Mucosa of stomach (tissue), 1 donor: ENCODE results near the gene FBL.

Experiments
- H3K27me3 ChIP-seq: one replicate; pipeline ENCODE4 v1.7.0; 2013; ENCODE audit warnings: mild to moderate bottlenecking, low read length; ENCODE audit not compliant: control insufficient read depth, insufficient read depth
- H3K36me3 ChIP-seq: one replicate; pipeline ENCODE4 v1.7.0; 2013; ENCODE audit warnings: low read length; ENCODE audit not compliant: control insufficient read depth, insufficient read depth
- H3K4me1 ChIP-seq: one replicate; pipeline ENCODE4 v1.7.0; 2013; ENCODE audit warnings: mild to moderate bottlenecking, low read length; ENCODE audit not compliant: control insufficient read depth, insufficient read depth
- H3K4me3 ChIP-seq: one replicate; pipeline ENCODE4 v1.7.0; 2013; ENCODE audit warnings: low read length
- H3K9ac ChIP-seq: one replicate; pipeline ENCODE4 v1.7.0; 2013; ENCODE audit warnings: mild to moderate bottlenecking, low read length, moderate library complexity
- H3K9me3 ChIP-seq: one replicate; pipeline ENCODE4 v1.7.0; 2013; ENCODE audit warnings: mild to moderate bottlenecking, low read length, moderate library complexity; ENCODE audit not compliant: control insufficient read depth
- donor health status: Pancreatic carcinoma.

FBL gene

DNA sequence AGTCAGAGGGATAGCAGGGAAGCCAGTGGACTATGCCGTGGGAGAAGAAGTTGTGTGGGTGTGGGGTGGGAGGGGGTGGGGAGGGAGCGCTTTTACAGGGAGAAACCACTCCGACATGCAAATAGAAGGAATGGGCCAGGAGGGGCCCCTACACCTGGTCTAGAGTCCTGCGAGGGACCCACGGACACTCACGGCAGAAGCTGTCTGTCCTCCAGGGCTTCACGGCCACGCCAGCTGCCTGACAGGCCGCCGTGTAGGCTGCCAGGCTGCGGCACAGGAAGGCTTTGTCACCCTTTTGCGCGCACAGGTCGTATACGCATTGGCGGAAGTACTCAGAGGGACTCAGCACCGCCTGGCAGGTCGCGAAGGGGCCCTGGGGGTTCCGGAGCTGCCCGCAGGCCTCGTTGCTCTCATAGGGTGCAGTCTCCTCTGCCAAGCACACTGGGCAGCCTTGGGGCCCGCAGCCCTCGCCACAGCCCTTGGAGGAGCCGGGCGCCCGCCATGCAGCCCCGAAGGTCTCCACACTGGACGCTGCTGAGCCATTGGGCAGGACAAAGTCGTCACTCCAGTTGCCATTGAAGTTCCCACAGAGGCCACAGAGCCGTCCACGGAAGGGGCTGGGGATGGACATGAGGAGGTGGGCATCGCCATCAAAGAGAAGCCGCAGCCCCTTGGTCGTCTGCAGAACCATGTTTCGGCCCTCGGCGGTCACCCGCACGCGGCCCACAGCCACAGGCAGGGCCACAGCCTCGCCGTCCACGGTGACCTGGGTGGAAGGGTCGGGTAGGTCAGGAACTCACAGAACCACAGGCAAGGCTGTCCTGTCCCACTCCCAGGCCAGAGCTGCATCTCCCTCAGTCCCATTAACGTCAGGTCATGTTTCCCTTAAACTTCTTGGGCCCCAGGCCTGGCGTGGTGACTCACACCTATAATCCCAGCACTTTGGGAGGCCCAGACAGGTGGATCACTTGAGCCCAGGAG, 26.0 kb upstream of the FBL start:
- Histone ChIP-seq H3K9ac (no peak overlapping the region), H3K4me3 (no peak overlapping the region), H3K27me3 (peaks cover 4% of the 10 kb centered on the region), H3K9me3 (no peaks in the 10 kb centered on the region), H3K36me3 (peaks cover 10% of the 10 kb centered on the region), H3K4me1 (no peaks in the 10 kb centered on the region)

DNA sequence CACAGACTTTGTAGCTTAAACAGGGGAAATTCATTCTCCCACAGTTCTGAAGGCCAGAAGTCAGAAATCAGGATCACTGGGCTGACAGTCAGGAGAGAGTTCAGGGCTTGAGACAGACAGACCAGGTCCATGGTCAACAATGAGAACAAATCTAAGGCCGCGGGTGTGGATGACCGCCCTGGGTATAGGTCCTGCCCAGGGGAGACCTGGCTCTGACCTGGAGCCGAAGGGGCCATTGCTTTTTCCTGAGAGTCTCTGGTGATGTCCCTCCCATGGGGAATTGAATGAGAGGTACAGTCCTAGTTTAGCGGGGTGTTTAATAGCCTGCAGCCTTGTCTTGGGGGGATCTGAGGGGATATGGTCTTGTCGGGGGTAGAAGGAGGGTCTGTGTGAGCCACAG, 25.2 kb upstream of the FBL start:
- no peaks in the 10 kb centered on the region for H3K9me3 ChIP-seq
- peaks cover 4% of the 10 kb centered on the region for H3K27me3 ChIP-seq
- H3K36me3 ChIP-seq: peaks cover 12% of the 10 kb centered on the region
- no peak overlapping the region for H3K4me3 ChIP-seq
- no peak overlapping the region for H3K9ac ChIP-seq
- H3K4me1 ChIP-seq: no peaks in the 10 kb centered on the region

- Histone ChIP-seq H3K4me1 (no peaks in the 10 kb centered on the region), H3K27me3 (no peaks in the 10 kb centered on the region), H3K9ac (no peak overlapping the region), H3K36me3 (peaks cover 12% of the 10 kb centered on the region), H3K9me3 (no peaks in the 10 kb centered on the region), H3K4me3 (no peak overlapping the region)
Observed at GRCh38 chr19:39870171-39870971, 24.2 kb upstream of the FBL start.

DNA sequence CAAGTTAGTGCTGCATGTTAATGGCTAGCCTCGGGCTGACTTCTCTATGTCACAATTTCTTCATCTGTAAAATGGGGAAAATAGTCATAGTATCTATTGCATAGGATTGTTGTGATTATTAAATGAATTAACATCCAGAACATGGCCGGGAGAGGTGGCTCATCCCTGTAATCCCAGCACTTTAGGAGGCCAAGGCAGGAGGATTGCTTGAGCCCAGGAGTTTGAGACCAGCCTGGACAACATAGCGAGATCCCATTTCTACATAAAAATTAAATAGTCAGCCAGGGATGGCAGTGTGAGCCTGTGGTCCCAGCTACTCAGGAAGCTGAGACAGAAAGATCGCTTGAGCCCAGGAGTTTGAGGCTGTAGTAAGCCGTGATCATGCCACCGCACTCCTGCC, 21.8 kb upstream of the FBL start:
- Histone ChIP-seq H3K4me1 (no peaks in the 10 kb centered on the region), H3K9me3 (no peaks in the 10 kb centered on the region), H3K9ac (no peak overlapping the region), H3K27me3 (no peaks in the 10 kb centered on the region), H3K36me3 (peaks cover 17% of the 10 kb centered on the region), H3K4me3 (no peak overlapping the region)

DNA sequence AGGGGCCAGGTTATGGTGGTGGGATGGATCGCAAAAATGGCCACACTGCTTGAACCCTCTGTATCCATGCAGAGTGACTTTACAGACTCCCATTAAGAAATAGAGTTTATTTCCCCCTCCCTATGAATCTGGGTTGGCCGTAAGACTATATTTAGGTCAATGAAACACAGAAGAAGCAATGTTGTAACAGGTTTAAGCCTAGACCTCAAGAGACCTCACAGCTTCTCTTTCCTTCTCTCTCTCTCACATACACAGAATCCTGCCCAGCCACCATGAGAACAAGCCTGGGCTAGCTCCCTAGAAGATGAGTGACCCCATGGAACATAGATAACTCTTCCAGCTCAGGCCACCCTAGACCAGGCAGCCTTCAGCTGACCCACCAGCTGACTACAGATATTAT, 21.0 kb upstream of the FBL start:
- Histone ChIP-seq H3K9ac (no peak overlapping the region), H3K9me3 (no peaks in the 10 kb centered on the region), H3K27me3 (no peaks in the 10 kb centered on the region), H3K4me1 (no peaks in the 10 kb centered on the region), H3K4me3 (no peak overlapping the region), H3K36me3 (peaks cover 14% of the 10 kb centered on the region)

DNA sequence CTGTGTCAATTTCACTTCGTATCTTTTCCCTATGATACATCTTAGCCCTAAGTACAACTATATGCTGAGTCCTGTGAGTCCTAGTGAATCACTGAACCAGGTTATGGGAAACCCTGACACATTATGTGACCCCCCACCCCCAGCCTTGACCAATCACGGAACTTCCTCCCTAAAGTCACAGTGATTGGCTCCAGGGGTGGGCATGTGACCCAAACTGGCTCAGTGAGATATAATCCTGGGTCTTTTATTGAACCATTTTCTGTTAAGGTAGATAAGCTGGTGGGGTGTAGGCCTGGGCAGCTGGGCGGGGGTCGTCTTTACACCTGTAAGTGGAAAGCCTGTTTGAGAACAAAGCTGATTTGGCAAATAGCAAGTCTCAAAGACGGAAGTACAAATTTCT, 19.8 kb upstream of the FBL start:
- Histone ChIP-seq H3K4me1 (no peaks in the 10 kb centered on the region), H3K9me3 (no peaks in the 10 kb centered on the region), H3K36me3 (peaks cover 14% of the 10 kb centered on the region), H3K4me3 (no peak overlapping the region), H3K27me3 (no peaks in the 10 kb centered on the region), H3K9ac (no peak overlapping the region)

GRCh38 chr19:39865186-39865585, 19.0 kb upstream of the FBL start:
- Histone ChIP-seq H3K4me3 (no peak overlapping the region), H3K9me3 (no peaks in the 10 kb centered on the region)

GRCh38 chr19:39864118-39864517, 17.9 kb upstream of the FBL start:
- Histone ChIP-seq H3K27me3 (no peaks in the 10 kb centered on the region), H3K4me1 (no peaks in the 10 kb centered on the region), H3K36me3 (peaks cover 14% of the 10 kb centered on the region), H3K4me3 (no peak overlapping the region), H3K9ac (no peak overlapping the region), H3K9me3 (no peaks in the 10 kb centered on the region)

More at GRCh38 chr19:39865186-39865585, 19.0 kb upstream of the FBL start:
- Histone ChIP-seq H3K4me1 (no peaks in the 10 kb centered on the region), H3K9ac (no peak overlapping the region), H3K36me3 (peaks cover 14% of the 10 kb centered on the region), H3K27me3 (no peaks in the 10 kb centered on the region)

- no peak overlapping the region for H3K4me3 ChIP-seq
- H3K4me1 ChIP-seq: no peaks in the 10 kb centered on the region
- H3K9me3 ChIP-seq: no peaks in the 10 kb centered on the region
- H3K36me3 ChIP-seq: peaks cover 5% of the 10 kb centered on the region
- no peak overlapping the region for H3K9ac ChIP-seq
- H3K27me3 ChIP-seq: no peaks in the 10 kb centered on the region
Observed at GRCh38 chr19:39858541-39858940, 12.4 kb upstream of the FBL start.

- no peak overlapping the region for H3K9ac ChIP-seq
- no peak overlapping the region for H3K4me3 ChIP-seq
- H3K27me3 ChIP-seq: no peaks in the 10 kb centered on the region
- no peaks in the 10 kb centered on the region for H3K4me1 ChIP-seq
- H3K36me3 ChIP-seq: no peaks in the 10 kb centered on the region
- H3K9me3 ChIP-seq: no peaks in the 10 kb centered on the region
Observed at GRCh38 chr19:39852882-39853281, 6.7 kb upstream of the FBL start.

DNA sequence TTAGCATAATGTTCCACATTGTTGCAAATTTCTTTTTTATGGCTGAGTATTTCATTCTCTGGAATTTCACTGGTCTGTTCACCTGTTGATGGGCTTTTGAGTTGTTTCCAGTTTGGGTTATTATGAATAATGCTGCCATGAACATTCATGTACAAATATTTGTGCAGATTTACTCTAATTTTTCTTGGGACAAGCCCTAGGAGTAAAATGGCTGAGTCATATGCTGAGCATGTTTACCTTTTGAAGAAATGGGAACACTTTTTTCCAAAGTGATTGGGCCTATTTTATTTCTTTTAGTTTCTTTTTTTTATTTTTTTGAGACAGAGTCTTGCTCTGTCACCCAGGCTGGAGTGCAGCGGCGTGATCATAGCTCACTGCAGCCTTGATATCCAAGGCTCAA, 4.7 kb upstream of the FBL start:
- no peaks in the 10 kb centered on the region for H3K36me3 ChIP-seq
- H3K9ac ChIP-seq: no peak overlapping the region
- H3K4me1 ChIP-seq: peaks cover 10% of the 10 kb centered on the region
- H3K9me3 ChIP-seq: no peaks in the 10 kb centered on the region
- H3K27me3 ChIP-seq: no peaks in the 10 kb centered on the region
- H3K4me3 ChIP-seq: no peak overlapping the region

DNA sequence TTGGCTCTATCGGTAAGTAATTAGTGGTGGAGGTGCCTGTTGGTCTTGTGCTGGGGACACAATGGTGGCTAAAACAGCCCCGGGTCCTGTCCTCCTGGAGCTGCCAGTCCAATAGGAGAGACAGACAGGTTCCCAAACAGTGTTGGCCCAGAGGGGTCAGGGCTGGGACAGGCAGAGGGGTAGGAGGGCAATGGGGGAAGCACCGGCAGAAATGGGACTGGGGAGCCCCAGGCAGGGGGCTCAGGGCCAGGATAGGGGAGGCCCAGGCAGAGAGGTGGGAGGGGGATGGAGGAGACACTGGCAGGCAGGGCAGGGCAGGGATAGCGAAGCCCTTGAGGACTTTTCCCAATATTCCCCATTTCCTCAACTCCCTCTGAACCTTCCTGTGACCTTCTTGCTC, 2.2 kb upstream of the FBL start:
- Histone ChIP-seq H3K9ac (no peak overlapping the region), H3K9me3 (no peaks in the 10 kb centered on the region), H3K4me3 (no peak overlapping the region), H3K4me1 (peaks cover 31% of the 10 kb centered on the region), H3K27me3 (no peaks in the 10 kb centered on the region), H3K36me3 (no peaks in the 10 kb centered on the region)
